ENCODE data around the gene SPC24. TPM values are rescaled to one million over a fixed set of nuclear protein-coding genes. Genes with fewer than 3 reads are reported as not detected.
"Not testable (repeated sequence)": the region's sequence is repeated elsewhere in the genome, so short reads cannot be mapped to it uniquely, and the experiment has no call there.

SPC24 gene
- total RNA-seq, 1 donor from 2014 or later: 4.3 TPM

- DNase-seq (ENCODE audit: low spot score): not testable (repeated sequence)
Measured at GRCh38 chr19:11097367-11097766, 58.2 kb downstream of the SPC24 start.

- no peak for DNase-seq (ENCODE audit: low spot score)
Measured at GRCh38 chr19:11096210-11096841, 59.3 kb downstream of the SPC24 start.

Other genes starting within 250 kb of the SPC24 start
- 70.3 TPM for gene YIPF2, start 227.1 kb downstream of the SPC24 start, total RNA-seq (ENCODE audit: insufficient read depth, low replicate concordance)
- 32.5 TPM for gene TIMM29, start 227.0 kb downstream of the SPC24 start, total RNA-seq (ENCODE audit: insufficient read depth, low replicate concordance)
- gene SMARCA4, start 194.8 kb downstream of the SPC24 start, total RNA-seq (ENCODE audit: insufficient read depth, low replicate concordance): 38.3 TPM
- 120 TPM for gene LDLR, start 66.3 kb downstream of the SPC24 start, total RNA-seq (ENCODE audit: insufficient read depth, low replicate concordance)
- gene KANK2, start 41.8 kb upstream of the SPC24 start, total RNA-seq (ENCODE audit: insufficient read depth, low replicate concordance): 331 TPM
- not detected for gene ANGPTL8, start 83.8 kb upstream of the SPC24 start, total RNA-seq (ENCODE audit: insufficient read depth, low replicate concordance)
- 14.2 TPM for gene DOCK6, start 106.7 kb upstream of the SPC24 start, total RNA-seq (ENCODE audit: insufficient read depth, low replicate concordance)
- gene TSPAN16, start 140.4 kb upstream of the SPC24 start, total RNA-seq (ENCODE audit: insufficient read depth, low replicate concordance): not detected
- gene RAB3D, start 183.9 kb upstream of the SPC24 start, total RNA-seq (ENCODE audit: insufficient read depth, low replicate concordance): 22.4 TPM
- gene TMEM205, start 190.5 kb upstream of the SPC24 start, total RNA-seq (ENCODE audit: insufficient read depth, low replicate concordance): 49.8 TPM
- 3.4 TPM for gene CCDC159, start 190.7 kb upstream of the SPC24 start, total RNA-seq (ENCODE audit: insufficient read depth, low replicate concordance)
- 3.4 TPM for gene PLPPR2, start 199.7 kb upstream of the SPC24 start, total RNA-seq (ENCODE audit: insufficient read depth, low replicate concordance)
- 0.48 TPM for gene SWSAP1, start 218.9 kb upstream of the SPC24 start, total RNA-seq (ENCODE audit: insufficient read depth, low replicate concordance)
- gene EPOR, start 228.5 kb upstream of the SPC24 start, total RNA-seq (ENCODE audit: insufficient read depth, low replicate concordance): 7.9 TPM